ENCODE results near the gene TSR1.

TSR1 gene

DNA sequence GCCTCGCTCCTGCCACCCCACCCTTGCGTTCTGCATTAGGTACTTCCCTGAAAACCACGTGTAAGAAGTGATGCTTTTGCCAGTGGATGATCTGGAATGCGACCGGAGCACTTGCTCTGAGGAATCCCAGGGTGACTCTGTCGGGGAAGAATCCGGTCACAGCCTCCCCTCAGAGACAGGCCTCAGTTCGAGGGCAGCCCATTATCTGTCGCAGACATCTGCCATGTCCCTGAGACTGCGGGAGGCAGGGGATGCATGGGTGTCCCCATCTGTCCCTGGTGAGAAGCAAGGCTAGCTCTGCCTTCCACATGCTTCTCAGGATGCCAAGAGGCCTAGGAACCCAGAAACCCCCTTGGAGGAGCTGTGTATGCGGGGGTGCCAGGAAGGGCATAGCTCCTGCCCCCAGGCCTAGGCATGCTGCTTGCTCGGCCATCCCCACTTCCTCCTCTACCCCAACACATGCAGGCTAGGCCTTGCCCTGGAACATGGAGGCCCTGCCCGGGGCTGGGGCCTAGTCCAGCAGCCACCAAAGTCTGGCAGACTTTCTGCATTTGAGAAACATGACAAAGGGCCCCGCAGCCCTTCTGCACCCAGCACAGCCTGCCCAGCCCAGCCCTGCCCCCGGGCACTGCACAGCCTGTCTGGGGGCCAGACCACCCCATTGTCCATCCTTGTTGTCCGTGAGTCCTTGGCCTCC is 44.1 kb upstream of the TSR1 start:
- H3K4me3 ChIP-seq (ENCODE audit: low read depth, low read length), result no peak overlapping the region
- no peak for DNase-seq (ENCODE audit: low read depth)
- TF ChIP-seq, protein P1, sequence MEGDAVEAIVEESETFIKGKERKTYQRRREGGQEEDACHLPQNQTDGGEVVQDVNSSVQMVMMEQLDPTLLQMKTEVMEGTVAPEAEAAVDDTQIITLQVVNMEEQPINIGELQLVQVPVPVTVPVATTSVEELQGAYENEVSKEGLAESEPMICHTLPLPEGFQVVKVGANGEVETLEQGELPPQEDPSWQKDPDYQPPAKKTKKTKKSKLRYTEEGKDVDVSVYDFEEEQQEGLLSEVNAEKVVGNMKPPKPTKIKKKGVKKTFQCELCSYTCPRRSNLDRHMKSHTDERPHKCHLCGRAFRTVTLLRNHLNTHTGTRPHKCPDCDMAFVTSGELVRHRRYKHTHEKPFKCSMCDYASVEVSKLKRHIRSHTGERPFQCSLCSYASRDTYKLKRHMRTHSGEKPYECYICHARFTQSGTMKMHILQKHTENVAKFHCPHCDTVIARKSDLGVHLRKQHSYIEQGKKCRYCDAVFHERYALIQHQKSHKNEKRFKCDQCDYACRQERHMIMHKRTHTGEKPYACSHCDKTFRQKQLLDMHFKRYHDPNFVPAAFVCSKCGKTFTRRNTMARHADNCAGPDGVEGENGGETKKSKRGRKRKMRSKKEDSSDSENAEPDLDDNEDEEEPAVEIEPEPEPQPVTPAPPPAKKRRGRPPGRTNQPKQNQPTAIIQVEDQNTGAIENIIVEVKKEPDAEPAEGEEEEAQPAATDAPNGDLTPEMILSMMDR (IDR thresholded peaks at IDR 0.05; ENCODE audit: low read depth, low read length, missing control alignments), result no peak

DNA sequence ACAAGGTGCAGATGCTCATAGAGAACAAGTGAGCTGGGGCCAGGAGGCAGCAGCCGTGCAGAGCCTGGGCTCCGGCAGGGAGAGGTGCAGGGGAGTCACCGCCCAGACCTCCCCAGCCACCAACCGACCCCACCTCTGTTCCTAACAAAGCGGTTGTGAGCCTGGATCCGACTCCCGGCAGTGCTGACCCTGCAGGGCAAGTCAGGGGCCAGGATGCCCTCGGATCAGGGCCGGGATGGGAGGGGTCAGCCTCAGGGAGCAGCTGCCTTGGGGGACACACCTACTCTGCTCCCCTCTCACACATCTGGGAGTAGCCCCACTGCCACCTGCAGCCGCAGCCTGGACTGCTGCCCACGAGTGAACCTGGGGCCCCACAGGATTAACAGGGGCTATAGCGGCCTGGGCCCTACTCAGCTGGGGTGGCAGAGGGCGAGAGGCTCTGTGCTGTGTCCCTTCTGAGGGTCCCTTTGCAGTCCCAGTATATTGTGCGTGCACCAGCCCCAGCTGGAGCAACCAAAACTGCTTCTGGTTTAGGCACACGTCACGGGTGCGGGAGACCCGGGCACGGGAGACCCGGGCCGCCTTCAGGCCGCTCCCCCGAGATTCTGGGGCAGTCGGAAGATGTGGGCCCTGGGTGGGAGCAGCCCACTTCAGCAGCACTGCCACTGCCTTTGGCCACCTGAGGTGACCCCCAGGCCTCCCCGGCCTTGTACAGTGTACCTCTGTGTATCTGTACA is 43.4 kb upstream of the TSR1 start:
- no peak overlapping the region for H3K4me3 ChIP-seq (ENCODE audit: low read depth, low read length)
- DNase-seq (ENCODE audit: low read depth), result no peak
- TF ChIP-seq, protein P1 (IDR thresholded peaks at IDR 0.05; ENCODE audit: low read depth, low read length, missing control alignments), result no peak

DNA sequence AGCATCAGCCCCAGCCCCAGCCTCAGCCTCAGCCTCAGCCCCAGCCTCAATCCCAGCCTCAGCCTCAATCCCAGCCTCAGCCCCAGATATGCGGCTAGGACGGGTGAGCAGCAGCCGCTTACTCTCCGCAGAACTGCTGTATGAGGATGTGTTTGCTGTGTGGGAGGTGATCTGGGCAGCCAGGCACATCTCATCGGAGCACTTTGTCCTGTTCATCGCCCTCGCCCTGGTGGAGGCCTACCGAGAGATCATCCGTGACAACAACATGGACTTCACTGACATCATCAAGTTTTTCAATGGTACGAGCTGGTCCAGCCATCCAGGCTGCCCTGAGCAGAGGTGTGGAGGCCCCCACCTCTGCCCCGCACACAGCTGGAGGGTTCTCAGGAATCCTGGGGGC is 42.6 kb upstream of the TSR1 start:
- no peak overlapping the region for H3K4me3 ChIP-seq (ENCODE audit: low read depth, low read length)
- TF ChIP-seq, protein P1 (IDR thresholded peaks at IDR 0.05; ENCODE audit: low read depth, low read length, missing control alignments), result no peak
- DNase-seq (ENCODE audit: low read depth), result no peak

DNA sequence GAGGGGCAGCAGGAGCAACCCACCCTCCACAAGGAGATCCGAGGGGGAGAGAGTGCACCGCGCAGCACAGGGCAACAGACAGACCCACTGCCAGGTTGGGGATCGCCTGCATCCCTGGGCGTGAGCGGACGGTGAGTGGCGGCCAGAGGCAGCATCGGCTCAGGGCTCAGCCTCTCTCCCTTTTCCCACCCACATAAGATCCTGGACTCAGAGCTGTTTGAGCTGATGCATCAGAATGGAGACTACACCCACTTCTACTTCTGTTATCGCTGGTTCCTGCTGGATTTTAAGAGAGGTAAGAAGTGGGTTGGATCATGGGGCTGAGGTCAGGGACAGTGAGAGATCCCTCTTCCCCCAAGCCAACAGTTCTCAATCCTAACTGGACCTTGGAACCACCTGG is 41.4 kb upstream of the TSR1 start:
- DNase-seq (ENCODE audit: low read depth), result no peak
- H3K4me3 ChIP-seq (ENCODE audit: low read depth, low read length), result no peak overlapping the region
- TF ChIP-seq, protein P1 (IDR thresholded peaks at IDR 0.05; ENCODE audit: low read depth, low read length, missing control alignments), result no peak

DNA sequence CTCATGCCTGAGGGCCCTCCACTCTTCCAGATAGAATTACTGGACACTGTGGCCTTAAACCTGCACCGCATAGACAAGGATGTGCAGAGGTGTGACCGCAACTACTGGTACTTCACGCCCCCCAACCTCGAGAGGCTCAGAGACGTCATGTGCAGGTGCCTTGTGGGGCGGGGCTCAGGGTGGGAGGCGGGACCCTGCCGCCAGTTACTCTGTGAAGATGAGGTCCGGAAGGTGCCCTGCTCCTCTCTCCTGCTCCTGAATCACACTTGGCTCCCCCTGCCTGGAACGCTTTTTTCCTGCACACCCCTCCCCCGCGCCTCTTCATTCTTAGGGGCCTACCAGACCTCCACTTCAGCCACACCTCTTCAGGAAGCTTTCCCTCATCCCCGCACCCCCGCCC is 39.9 kb upstream of the TSR1 start:
- no peak for DNase-seq (ENCODE audit: low read depth)
- H3K4me3 ChIP-seq (ENCODE audit: low read depth, low read length), result no peak overlapping the region
- TF ChIP-seq, protein P1 (IDR thresholded peaks at IDR 0.05; ENCODE audit: low read depth, low read length, missing control alignments), result no peak

DNA sequence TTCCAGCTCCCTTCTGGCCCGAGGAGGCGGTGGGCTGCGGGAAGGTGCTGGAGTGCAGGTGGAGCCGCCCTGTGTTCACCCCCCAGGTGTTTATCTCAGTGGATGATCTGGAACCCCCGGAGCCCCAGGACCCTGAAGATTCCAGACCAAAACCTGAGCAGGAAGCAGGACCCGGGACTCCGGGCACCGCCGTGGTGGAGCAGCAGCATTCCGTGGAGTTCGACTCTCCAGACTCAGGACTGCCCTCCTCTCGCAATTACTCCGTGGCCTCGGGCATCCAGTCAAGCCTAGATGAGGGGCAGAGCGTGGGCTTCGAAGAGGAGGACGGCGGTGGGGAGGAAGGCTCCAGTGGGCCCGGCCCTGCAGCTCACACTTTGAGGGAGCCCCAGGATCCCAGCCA is 39.1 kb upstream of the TSR1 start:
- TF ChIP-seq, protein P1 (IDR thresholded peaks at IDR 0.05; ENCODE audit: low read depth, low read length, missing control alignments), result no peak

More for the DNA sequence above, 39.1 kb upstream of the TSR1 start:
- no peak for DNase-seq (ENCODE audit: low read depth)
- no peak overlapping the region for H3K4me3 ChIP-seq (ENCODE audit: low read depth, low read length)

Measured in GM12864 (cell line).